Ishikawa (cell line): ENCODE results near the gene INSYN2A.

Experiments
- CEBPB ChIP-seq: IDR thresholded peaks from 2 replicates; pipeline ENCODE4 v1.6.1; 2012
- FOXM1 ChIP-seq: IDR thresholded peaks from 2 replicates; pipeline ENCODE4 v1.6.1; 2012; ENCODE audit warnings: low read depth, borderline replicate concordance

- TF ChIP-seq FOXM1 = no peak
- TF ChIP-seq CEBPB = no peak
These were observed 28.1 kb downstream of the INSYN2A start for GRCh38 chr10:127168261-127168660.
